ENCODE measurements around the gene PCBP3.
A peak's percentile ranks its signal among the peaks of the same experiment; 100 is the strongest.

The PCBP3 gene

DNA sequence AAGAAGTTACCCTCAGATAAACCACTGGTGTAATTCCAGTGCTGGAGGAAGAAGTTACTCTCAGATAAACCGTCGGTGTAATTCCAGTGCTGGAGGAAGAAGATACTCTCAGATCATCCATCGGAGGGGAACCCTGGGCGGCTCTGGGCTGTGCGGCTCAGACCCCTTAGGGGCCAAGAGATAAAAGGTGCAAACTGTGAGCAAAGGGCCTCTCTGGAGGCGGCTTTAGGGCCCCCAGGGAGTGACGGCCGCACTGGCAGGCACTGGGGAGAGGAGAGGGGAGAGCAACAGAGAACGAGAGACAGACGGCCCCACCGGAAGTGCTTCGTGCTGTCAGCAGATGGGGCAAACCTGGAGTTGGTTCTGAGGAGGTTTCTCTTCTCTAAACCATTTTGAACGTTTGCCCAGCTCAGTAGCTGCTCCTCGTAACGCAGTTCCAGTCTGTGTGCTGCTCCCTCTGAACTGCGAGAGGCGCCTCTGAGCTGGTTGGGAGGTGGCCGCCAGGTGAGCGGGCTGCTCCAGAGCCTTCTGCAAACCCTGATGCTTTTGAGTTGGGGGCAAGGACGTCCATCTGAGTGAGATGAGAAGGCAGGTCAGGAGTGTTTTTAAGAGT lies 275.4 kb downstream of the PCBP3 start:
- no peak for DNase-seq

DNA sequence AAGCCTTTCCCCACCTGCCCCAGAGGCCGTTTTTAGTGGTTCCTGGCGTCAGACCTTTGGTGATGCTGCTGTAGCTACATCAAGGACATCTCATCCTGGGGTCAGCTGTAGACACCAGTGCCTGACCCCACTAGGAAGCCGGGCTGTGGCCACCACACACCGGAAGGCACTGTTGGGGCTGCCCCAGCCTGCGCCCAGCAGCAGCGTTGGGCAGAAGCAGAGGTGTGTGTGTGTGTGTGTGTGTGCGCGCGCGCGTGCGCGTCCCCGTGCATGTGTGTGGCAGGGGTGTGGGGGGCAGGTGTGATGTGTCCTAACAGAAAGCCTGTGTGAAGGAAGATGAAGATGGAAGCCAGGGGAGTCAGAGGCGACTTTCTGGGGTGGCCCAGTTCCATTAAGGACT lies 276.1 kb downstream of the PCBP3 start:
- no peak for DNase-seq

DNA sequence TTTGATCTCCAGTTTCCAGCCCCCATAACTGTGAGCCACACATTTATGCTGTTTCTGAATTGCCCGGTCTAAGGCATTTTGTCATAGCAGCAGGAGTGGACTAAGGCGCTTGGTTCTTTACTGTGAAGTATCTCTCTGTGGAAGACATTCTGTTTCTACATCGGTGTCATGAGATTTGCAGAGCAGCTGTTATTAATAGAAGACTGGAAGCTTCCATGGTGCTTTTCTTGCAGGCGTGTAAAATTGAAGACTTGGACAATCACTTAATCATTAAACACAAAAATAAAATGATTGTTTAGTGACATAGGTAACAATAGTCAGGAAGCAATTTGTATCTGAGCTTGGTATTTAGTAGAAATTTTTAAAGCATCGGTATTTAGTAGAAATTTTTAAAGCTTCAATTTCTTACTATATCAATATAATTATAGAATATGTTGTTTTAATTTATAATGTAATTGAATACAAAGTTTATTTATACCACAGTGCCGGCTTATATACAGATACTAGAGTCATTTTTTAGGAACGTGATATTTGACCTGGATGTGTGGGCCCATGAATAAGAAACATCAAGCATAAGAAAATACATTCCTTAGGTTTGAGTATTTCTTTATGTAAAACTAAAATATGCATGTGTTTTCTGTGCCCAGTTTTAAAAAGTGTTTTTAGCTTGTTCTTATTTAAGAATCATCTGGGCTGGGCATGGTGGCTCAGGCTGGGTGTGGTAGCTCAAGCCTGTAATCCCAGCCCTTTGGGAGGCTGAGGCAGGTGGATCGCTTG lies 277.5 kb downstream of the PCBP3 start:
- DNase-seq, result no peak

DNA sequence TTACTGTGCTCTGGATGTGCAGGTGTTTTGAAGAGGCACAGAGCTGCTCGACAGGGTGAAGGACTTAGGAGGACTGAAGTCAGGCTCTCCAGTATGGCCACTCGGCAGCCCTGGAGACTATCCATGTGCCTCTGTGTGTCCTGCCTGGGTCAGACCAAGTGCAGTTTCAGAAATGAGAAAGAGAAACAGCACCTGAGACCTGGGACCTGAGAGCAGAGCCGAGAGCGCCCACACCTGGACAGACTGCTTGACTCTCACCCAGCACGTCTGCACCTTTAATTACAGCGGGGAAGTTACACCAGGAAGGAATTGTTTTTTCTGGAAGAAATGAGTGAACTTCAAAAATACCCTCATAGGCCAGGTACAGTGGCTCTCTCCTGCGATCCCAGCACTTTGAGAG lies 278.4 kb downstream of the PCBP3 start:
- DNase-seq, result no peak

DNA sequence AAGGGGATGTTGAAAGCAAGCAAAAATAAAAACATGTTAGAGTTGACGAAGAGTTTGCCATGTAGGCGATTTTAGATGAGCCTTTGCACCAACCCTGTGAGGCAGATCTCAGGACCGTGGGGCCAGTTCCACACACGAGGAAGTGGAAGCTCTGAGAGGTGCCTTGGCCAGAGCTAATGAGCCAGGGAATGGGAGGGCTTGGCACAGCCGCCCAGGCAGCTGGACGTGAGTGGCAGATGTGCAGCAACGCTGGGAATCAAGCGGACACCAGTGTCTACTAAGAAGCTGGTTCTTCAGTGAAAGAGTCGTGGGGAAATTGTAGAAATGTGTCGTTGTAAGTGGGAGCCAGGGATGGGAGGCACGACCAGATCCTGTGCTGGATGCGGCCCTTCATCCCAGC lies 279.1 kb downstream of the PCBP3 start:
- no peak for DNase-seq

DNA sequence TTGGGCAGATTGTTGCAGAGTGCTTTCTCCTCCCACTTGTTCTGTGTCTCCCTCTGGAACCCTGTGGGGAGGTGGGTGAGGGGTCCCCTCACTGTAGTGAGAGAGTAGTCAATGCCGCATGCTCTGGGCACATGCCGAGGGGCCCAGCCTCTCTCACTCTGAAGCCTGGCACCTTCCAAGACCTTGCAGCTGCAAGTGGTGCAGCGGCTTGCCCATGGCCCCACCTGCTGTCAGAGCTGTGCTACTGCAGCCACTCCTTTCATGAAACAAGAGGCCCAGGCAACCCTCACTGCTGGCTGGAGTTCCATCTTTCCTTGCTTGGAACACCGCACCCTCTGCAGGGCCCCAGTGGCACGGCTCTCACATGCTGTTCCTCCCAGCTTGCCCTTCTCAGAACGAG lies 279.6 kb downstream of the PCBP3 start:
- peak; percentile 73 for DNase-seq

DNA sequence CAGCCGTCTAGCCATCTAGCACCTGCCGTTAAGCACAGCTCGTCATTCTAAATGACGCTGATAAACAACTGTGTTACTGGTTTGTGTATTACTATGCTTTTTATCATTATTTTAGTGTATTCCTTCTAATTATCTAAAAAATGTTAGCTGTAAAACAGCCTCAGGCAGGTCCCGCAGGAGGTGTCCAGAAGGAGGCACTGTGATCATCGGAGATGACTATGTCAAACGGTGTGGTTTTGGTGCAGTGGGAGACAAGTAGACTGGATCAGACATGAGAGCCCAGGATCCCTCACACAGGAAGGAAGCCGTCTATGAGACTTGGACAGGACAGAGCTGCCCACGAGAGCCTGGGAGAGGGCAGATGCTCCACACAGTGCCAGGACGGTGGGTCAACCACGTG lies 282.8 kb downstream of the PCBP3 start:
- DNase-seq, result no peak

DNA sequence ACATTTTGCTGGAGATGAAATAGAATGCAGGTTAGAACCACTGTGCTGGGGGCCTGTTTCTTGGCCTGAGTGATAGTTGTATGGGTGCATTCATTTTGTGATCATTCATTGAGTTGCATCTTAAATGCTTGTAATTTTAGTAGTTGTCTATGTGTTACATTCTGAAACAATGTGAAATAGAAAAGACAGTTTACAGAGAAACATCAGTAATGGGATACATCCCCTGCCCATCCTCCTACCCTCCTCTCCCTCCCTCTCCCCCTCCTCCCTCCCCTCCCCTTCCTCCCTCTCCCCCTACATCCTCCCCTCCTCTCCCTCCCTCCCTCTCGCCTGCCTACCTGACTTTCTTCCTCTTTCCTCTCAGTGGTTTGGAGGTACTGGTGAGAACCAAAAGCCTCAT lies 283.5 kb downstream of the PCBP3 start:
- DNase-seq, result no peak

DNA sequence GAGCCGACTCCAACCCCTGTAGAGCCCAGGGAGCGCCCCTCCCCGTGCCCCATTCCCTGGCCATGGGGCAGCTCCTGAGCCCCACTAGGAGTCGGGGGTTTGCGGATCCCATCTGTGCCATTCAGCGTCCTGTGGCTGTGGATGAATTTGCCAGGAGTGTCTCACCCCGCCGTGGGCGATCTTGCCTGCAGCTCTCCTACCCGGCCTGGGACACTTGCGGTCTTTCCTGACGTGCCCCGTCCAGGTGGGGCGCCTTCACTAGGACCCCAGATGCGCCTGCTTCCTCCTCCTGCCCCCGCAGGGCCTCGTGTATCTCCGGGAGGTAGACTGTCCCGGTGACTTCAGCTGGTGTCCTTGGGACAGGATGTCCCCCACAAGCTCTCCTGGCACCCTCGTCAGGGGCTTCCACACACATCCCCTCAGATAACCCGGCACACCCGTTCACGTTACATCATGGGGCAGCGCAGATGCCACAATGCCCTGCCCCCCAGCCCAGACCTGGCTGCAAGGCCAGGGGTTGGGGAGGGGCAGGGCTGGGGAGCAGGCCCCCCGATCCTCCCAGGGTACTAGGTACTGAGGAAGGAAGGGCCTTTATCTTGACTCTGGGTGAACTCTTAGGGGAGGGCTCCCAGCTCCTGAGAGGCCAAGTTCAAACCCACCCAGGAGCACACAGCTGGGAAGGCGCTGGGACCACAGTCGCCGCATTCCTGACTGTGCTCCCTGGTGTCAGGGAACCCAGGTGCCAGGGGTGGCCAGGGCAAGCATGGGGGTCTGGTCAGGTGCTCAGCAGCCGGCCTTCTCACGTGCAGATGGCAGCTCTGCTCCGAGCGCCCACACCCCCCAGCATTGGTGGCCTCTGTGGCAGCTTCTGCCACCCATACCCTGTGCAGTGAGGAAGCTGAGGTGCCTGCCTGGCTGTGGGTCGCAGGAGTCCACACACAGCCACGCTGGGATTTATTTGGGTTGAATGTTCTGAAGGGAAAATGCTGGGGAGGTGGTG lies 284.6 kb downstream of the PCBP3 start:
- DNase-seq, result no peak

DNA sequence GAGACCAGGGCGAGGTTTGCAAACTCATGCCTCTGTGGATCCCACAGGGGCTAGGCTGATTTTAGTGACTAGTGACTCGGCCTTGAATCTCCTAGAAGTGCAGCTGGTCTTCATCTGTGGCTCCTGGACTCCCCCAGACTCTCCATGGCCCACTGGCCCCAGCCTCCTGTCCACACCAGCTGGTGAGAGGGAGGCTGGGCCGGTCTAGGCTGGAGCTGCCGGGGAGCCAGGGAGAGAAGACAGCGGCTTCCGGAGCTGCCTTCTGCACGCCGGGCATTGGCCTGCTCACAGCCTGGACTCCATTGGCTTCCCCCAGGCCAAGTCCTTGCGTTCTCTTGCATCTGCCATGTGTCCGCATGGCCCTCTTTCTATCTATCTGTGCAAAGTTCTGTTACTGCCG lies 285.9 kb downstream of the PCBP3 start:
- no peak for DNase-seq

DNA sequence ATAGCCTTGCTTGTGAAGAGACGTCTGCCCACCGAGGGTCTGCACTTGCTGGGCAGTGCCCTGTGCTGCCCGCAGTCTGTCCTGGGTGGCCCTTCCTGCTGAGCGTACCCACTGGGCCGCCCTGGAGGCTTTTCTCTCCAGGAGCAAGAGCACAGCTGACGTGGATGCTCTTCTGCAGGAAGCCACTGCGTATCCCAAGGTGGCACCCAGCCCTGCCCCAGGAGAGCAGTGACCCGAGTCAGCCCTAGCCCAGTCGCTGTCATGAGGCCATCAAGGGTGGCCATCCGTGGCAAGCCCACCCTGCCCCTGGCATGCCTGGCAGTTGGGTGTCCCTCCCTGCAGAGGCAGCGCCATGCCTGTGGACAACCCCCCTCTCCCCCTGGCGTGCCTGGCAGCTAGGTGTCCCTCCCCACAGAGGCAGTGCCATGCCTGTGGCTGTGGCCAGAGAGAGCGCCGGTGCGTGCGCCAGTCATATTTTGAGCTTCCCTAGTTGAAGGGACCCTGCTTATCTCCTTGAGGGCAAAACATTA lies 286.8 kb downstream of the PCBP3 start:
- no peak for DNase-seq

DNA sequence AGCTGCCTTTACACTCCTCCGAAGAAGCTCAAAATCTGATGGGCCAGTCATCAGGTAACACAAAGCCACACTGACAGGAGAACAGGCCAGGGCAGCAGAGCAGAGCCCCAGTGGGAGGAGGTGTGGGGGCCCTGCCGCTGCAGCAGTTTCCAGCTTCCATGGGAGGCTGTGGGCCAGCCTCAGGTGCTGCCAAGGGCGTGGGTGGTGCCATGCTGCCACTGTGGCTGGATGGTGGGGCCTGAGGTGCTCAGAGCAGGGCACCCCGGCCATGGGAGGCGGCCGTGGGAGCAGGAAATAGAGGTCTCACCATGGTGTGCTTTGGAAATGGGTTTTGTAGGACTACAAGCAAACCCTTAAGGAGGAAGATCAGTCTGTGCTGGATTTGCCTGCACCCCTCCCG lies 287.3 kb downstream of the PCBP3 start:
- no peak for DNase-seq

DNA sequence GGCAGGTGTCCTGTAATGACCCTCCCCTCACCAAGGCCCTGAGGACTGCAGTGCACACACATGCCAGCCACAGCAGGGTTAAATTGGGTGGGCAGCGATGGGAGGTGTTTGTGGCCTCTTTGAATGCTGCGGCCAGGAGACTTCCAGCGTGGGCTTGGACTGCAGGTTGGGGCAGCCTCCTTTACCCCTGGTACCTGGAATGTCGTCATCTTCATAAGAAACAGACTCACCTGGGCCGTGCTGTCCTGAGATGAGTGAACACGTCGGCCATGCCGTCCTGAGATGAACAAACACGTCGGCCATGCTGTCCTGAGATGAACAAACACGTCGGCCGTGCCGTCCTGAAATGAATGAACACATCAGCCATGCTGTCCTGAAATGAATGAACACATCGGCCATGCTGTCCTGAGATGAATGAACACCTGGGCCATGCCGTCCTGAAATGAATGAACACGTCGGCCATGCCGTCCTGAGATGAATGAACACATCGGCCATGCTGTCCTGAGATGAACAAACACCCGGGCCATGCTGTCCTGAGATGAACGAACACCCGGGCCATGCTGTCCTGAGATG lies 288.0 kb downstream of the PCBP3 start:
- DNase-seq, result no peak

DNA sequence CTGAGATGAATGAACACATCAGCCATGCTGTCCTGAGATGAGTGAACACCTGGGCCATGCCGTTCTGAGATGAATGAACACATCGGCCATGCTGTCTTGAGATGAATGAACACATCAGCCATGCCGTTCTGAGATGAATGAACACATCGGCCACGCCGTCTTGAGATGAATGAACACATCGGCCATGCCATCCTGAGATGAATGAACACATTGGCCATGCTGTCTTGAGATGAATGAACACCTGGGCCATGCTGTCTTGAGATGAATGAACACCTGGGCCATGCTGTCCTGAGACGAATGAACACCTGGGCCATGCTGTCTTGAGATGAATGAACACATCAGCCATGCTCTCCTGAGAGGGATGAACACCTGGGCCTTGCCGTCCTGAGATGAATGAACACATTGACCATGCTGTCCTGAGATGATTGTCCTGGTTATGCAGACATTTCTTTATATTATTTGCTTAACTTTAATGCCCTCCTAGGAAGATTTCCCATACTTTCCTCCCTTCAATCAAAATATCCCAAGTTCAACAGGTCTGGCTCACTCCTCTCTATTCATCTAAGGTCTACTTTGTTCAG lies 289.5 kb downstream of the PCBP3 start:
- no peak for DNase-seq

DNA sequence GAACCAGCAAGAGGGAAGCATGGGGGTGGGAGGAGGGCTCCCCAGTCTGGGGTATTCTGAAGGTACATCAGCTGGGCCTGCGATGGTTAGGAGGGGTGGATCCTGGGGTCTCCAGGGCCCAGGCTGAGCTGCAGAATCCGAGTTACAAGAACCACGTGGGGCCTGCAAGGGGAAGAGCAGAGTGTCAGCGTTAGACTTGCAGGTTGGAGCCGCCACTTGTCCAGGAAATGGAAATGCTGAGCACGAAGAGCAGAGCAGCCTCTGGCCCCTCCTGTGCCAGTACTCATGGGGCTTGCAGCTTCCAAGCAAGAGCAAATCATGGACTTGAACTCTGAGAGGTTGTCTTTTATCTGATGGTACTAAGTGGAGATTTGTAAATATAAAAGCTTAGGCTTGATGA lies 290.6 kb downstream of the PCBP3 start:
- DNase-seq, result no peak

DNA sequence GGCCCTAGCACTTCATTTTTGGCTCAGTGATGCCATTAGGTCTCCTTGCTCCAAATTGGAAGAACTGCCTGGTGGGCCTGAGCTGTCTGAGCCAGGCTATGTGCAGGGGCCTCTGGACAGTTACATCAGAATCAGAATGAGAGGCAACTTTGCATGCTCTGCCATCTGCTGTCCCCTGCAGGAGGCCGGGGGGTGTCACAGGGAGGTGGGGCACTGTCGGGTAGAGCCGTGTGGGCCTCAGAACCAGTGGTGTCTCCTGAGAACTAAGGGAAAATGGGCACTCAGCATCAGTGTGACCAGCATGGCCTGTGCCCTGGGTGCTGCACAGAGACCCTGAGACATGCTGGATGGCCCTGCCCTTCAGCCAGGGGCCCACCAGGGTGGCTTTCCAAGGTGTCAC lies 291.0 kb downstream of the PCBP3 start:
- DNase-seq, result no peak

DNA sequence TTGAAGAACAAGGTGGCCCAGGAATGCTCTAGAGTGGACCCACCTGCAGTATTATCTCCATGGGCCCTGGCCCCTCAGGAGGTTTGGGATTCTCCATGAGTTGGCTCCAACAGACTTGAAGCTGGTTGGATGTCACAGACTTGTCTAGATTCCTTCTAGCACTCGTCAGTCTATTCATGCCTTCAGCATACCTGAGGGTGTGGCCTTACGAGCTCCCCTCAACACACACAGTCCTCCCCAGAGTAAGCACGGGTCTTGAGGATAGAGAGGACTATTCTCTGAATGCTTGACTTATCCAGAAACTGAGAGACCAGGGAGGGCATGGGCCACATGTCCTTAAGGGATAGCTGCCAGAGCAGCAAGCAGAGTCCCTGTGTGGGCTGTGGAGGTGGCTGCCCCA lies 292.1 kb downstream of the PCBP3 start:
- no peak for DNase-seq

DNA sequence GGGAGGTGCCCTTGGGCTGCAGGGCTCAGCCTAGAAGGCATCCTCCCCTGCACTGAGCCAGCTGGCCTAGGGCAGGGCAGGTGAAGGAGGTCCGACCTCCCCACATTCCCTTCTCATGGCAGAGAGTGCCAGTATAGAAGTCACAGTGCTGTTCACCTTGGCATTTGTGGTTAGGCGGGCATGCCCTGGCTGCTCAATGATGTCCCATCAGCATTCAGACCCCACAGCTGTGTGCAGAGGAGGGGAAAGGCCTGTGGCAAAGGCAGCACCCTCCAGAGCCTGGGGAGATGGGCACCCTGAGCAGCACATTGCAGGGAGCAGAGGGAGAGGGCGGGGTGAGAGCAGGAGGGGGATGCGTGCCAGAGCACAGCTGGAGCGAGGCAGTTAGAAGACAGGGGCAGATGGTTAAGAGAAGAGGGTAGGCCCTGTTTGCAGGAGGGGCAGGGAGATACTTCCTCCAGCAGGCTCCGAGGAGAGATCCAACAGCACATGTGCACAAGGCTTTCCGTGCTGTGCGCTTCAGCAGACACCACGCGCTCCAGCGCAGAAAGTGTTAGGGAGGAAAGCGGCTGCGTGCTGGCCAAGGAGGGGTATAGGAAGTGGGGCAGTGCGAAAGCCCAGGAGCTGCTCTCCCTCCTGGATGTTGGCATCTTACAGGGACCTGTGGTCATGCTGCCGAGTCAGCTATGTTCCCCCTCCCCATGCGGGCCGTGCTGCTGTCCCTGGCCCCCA lies 294.4 kb downstream of the PCBP3 start:
- no peak for DNase-seq

DNA sequence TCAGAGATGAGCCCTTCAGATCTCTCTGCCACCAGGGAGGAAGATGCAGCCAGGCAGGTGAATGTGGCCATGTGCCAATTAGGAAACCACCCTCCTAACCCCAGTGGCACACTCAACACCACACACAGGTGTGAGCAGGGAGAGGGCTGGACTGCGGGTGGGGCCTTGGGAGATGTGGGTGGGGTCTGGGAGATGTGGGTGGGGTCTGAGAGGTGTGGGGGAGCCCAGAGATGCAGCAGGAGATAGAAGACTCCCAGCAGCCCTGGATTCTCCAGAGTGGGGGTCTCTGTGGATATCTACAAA lies 294.9 kb downstream of the PCBP3 start:
- DNase-seq, result no peak

DNA sequence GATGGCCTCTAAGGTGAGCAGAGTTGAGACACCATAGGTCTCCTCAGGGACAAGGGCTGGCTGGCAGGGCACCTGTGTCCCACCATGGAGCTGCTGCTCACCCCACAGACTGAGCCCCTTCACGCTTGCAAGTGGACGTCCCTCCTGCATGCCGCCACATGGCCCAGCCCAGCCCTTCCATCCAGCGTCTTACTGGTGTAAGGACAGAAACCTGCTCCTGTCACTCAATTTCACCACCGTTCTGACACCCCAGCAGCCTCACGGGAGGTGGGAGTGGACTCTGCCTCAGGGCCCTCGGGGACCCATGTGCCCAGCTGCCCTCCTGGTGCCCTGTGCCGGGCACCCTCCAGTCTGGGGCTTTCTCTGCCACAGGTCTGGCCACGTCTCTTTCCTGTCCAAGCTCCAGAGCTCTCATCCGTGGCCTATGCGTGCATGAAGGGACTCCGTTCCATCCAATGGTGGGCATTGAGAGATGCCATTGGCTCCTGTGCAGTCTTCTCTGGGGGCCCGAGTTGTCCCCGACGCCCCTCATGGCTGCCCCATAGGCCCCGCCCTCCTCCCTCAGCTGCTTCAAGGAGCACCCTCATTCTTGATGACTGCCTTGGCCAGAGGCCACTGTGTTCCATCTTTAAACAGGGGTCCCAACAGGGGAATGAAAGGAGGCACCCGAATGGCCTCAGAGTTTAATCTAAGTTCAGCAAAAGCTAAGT lies 295.4 kb downstream of the PCBP3 start:
- DNase-seq, result no peak

DNA sequence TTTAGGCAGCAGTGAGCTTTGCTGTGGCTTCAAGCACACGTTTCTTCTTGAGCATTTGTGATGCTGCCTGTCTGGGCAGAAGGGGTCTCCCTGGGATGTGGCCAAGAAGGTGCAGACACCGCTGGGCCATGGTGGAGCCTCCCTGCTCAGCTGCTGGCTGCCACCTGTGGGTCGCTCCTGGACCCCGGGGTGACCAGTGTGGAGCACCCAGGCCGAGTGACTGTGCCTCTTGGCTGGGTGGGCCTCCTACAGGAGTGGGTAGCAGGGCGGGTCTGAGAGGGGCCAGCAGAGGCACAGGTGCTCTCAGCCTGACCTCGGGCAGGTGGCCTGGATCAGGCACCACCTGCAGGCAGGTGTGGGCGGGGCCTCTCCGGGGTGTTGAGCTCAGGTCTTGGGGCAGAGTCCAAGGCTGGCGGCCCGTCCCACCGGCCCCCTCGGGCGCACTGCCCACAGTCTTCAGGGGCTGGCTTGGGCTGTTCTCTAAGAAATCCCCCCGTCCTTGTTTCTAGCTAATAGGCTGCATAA lies 296.1 kb downstream of the PCBP3 start:
- no peak for DNase-seq
